Activated CD8-positive, alpha-beta memory T cell treated with anti-CD3 and anti-CD28 coated beads, Interleukin-2, amount 10 ng/mL, durations not matched to agents 7 days and 5 days (primary cell): ENCODE data around the gene SRC. TPM values are rescaled to one million over a fixed set of nuclear protein-coding genes. Genes with fewer than 3 reads are reported as not detected.
"Not testable (repeated sequence)": the region's sequence is repeated elsewhere in the genome, so short reads cannot be mapped to it uniquely, and the experiment has no call there.

Experiments
- ATAC-seq: fragments of 150-1000 bp; cut with Tn5 transposase; one replicate; pipeline ENCODE4 v1.10.0; 2021; ENCODE audit warnings: moderate library complexity
- CTCF ChIA-PET: fragments of 350-600 bp; sonication (Branson Sonifier 250); formaldehyde crosslinking; loops from one replicate; lab custom pipeline; 2021; ENCODE audit warnings: antibody characterized with exemption; lab: Charles Lee
- DNase-seq: peaks from one replicate; pipeline ENCODE4 v3.0.0-alpha.2; 2020
- H3K27ac Mint-ChIP-seq: one replicate; pipeline ENCODE4 v1.8.0; 2021; ENCODE audit warnings: mild to moderate bottlenecking, mixed read lengths
- H3K27me3 Mint-ChIP-seq: one replicate; pipeline ENCODE4 v1.8.0; 2021; ENCODE audit warnings: mixed read lengths
- H3K36me3 Mint-ChIP-seq: one replicate; pipeline ENCODE4 v1.8.0; 2021; ENCODE audit warnings: mild to moderate bottlenecking, mixed read lengths
- H3K4me1 Mint-ChIP-seq: one replicate; pipeline ENCODE4 v1.8.0; 2021; ENCODE audit warnings: mixed read lengths
- H3K4me3 Mint-ChIP-seq: one replicate; pipeline ENCODE4 v1.8.0; 2021; ENCODE audit warnings: mild to moderate bottlenecking, moderate library complexity, mixed read lengths
- H3K9me3 Mint-ChIP-seq: one replicate; pipeline ENCODE4 v1.8.0; 2022; ENCODE audit warnings: low read depth, mixed read lengths
- total RNA-seq, 2 experiments: library from RNA; stranded (reverse); gene quantifications; one replicate each; pipeline ENCODE4 v1.2.3, GENCODE V29; 2021

SRC gene
- total RNA-seq, 2 experiments from 2014 or later, result 1.9 to 3.6 TPM

- Mint-ChIP-seq H3K27ac (no peak overlapping the region), H3K36me3 (no peaks in the 10 kb centered on the region), H3K4me1 (no peaks in the 10 kb centered on the region), H3K9me3 (no peaks in the 10 kb centered on the region), H3K4me3 (no peak overlapping the region), H3K27me3 (no peaks in the 10 kb centered on the region)
- DNase-seq, result no peak
- CTCF ChIA-PET, result no interaction called here
- no peak for ATAC-seq
These were observed 16.4 kb downstream of the SRC start for GRCh38 chr20:37362231-37362792.

GRCh38 chr20:37362821-37363220 lies 16.9 kb downstream of the SRC start:
- DNase-seq, result no peak
- H3K4me3 Mint-ChIP-seq, result no peak overlapping the region
- no peaks in the 10 kb centered on the region for H3K4me1 Mint-ChIP-seq
- no peak overlapping the region for H3K27ac Mint-ChIP-seq
- no peaks in the 10 kb centered on the region for H3K9me3 Mint-ChIP-seq
- no peak for ATAC-seq
- CTCF ChIA-PET, result no interaction called here
- H3K27me3 Mint-ChIP-seq, result no peaks in the 10 kb centered on the region
- no peaks in the 10 kb centered on the region for H3K36me3 Mint-ChIP-seq

- no peak overlapping the region for H3K27ac Mint-ChIP-seq
- no peaks in the 10 kb centered on the region for H3K36me3 Mint-ChIP-seq
- no peaks in the 10 kb centered on the region for H3K9me3 Mint-ChIP-seq
- H3K27me3 Mint-ChIP-seq, result no peaks in the 10 kb centered on the region
- no peak for DNase-seq
- CTCF ChIA-PET, result no interaction called here
- no peak overlapping the region for H3K4me3 Mint-ChIP-seq
- no peak for ATAC-seq
- no peaks in the 10 kb centered on the region for H3K4me1 Mint-ChIP-seq
These were observed 17.5 kb downstream of the SRC start for GRCh38 chr20:37363221-37364012.

GRCh38 chr20:37364013-37364926 lies 18.3 kb downstream of the SRC start:
- ATAC-seq (no peak), DNase-seq (no peak)
- Mint-ChIP-seq H3K27me3 (no peaks in the 10 kb centered on the region), H3K4me1 (no peaks in the 10 kb centered on the region), H3K4me3 (no peak overlapping the region), H3K36me3 (no peaks in the 10 kb centered on the region), H3K9me3 (no peaks in the 10 kb centered on the region), H3K27ac (no peak overlapping the region)
- CTCF ChIA-PET, result no interaction called here

GRCh38 chr20:37364927-37365272 lies 19.0 kb downstream of the SRC start:
- DNase-seq (no peak), ATAC-seq (no peak)
- H3K27ac Mint-ChIP-seq, result no peak overlapping the region
- no peaks in the 10 kb centered on the region for H3K9me3 Mint-ChIP-seq
- no peaks in the 10 kb centered on the region for H3K27me3 Mint-ChIP-seq
- H3K36me3 Mint-ChIP-seq, result no peaks in the 10 kb centered on the region
- CTCF ChIA-PET, result interaction anchor here (1.0 kb wide), 1 partner anchor 20 kb away, joined by 3 read pairs; no protein-coding TSS in a partner anchor
- no peak overlapping the region for H3K4me3 Mint-ChIP-seq
- no peaks in the 10 kb centered on the region for H3K4me1 Mint-ChIP-seq

GRCh38 chr20:37365760-37366638 lies 20.1 kb downstream of the SRC start:
- CTCF ChIA-PET, result interaction anchor here (1.0 kb wide), 1 partner anchor 19 kb away, joined by 3 read pairs; no protein-coding TSS in a partner anchor
- no peaks in the 10 kb centered on the region for H3K36me3 Mint-ChIP-seq
- ATAC-seq, result no peak

GRCh38 chr20:37366743-37367142 lies 20.8 kb downstream of the SRC start:
- no peaks in the 10 kb centered on the region for H3K4me1 Mint-ChIP-seq
- DNase-seq, result no peak
- no peak for ATAC-seq
- no peak overlapping the region for H3K27ac Mint-ChIP-seq
- no peak overlapping the region for H3K4me3 Mint-ChIP-seq
- no peaks in the 10 kb centered on the region for H3K9me3 Mint-ChIP-seq
- CTCF ChIA-PET, result no interaction called here
- H3K36me3 Mint-ChIP-seq, result no peaks in the 10 kb centered on the region
- H3K27me3 Mint-ChIP-seq, result no peaks in the 10 kb centered on the region

More at GRCh38 chr20:37365760-37366638, 20.1 kb downstream of the SRC start:
- Mint-ChIP-seq H3K27ac (no peak overlapping the region), H3K4me3 (no peak overlapping the region), H3K9me3 (no peaks in the 10 kb centered on the region), H3K4me1 (no peaks in the 10 kb centered on the region), H3K27me3 (no peaks in the 10 kb centered on the region)
- DNase-seq, result no peak

GRCh38 chr20:37369846-37370245 lies 23.9 kb downstream of the SRC start:
- H3K4me3 Mint-ChIP-seq, result no peak overlapping the region

GRCh38 chr20:37371845-37372244 lies 25.9 kb downstream of the SRC start:
- not testable (repeated sequence) for H3K4me1 Mint-ChIP-seq, H3K9me3 Mint-ChIP-seq, H3K4me3 Mint-ChIP-seq, H3K27ac Mint-ChIP-seq, H3K27me3 Mint-ChIP-seq, DNase-seq, H3K36me3 Mint-ChIP-seq, ATAC-seq
- CTCF ChIA-PET, result interaction anchor here (2.1 kb wide), 1 partner anchor 11 kb away, joined by 4 read pairs; no protein-coding TSS in a partner anchor

More at GRCh38 chr20:37369846-37370245, 23.9 kb downstream of the SRC start:
- Mint-ChIP-seq H3K9me3 (no peaks in the 10 kb centered on the region), H3K4me1 (no peaks in the 10 kb centered on the region), H3K36me3 (no peaks in the 10 kb centered on the region), H3K27ac (no peak overlapping the region), H3K27me3 (no peaks in the 10 kb centered on the region)
- no peak for ATAC-seq
- no peak for DNase-seq
- CTCF ChIA-PET, result no interaction called here

- CTCF ChIA-PET, result interaction anchor here (2.1 kb wide), 1 partner anchor 11 kb away, joined by 4 read pairs; no protein-coding TSS in a partner anchor
- H3K36me3 Mint-ChIP-seq, result no peaks in the 10 kb centered on the region
- H3K4me1 Mint-ChIP-seq, result peaks cover 5% of the 10 kb centered on the region
- H3K27ac Mint-ChIP-seq, result no peak overlapping the region
- H3K9me3 Mint-ChIP-seq, result no peaks in the 10 kb centered on the region
- ATAC-seq (no peak), DNase-seq (no peak)
- H3K27me3 Mint-ChIP-seq, result no peaks in the 10 kb centered on the region
- H3K4me3 Mint-ChIP-seq, result no peak overlapping the region
These were observed 26.5 kb downstream of the SRC start for GRCh38 chr20:37372441-37372840.

GRCh38 chr20:37373020-37373598 lies 27.2 kb downstream of the SRC start:
- DNase-seq (no peak), ATAC-seq (no peak)
- no peaks in the 10 kb centered on the region for H3K9me3 Mint-ChIP-seq
- CTCF ChIA-PET, result interaction anchor here (2.1 kb wide), 1 partner anchor 12 kb away, joined by 4 read pairs; no protein-coding TSS in a partner anchor
- H3K36me3 Mint-ChIP-seq, result no peaks in the 10 kb centered on the region
- H3K27ac Mint-ChIP-seq, result no peak overlapping the region
- H3K4me3 Mint-ChIP-seq, result no peak overlapping the region
- no peaks in the 10 kb centered on the region for H3K27me3 Mint-ChIP-seq
- peaks cover 5% of the 10 kb centered on the region for H3K4me1 Mint-ChIP-seq

- CTCF ChIA-PET, result no interaction called here
- H3K36me3 Mint-ChIP-seq, result no peaks in the 10 kb centered on the region
- H3K9me3 Mint-ChIP-seq, result no peaks in the 10 kb centered on the region
These were observed 29.3 kb downstream of the SRC start for GRCh38 chr20:37375227-37375626.

More at GRCh38 chr20:37375227-37375626, 29.3 kb downstream of the SRC start:
- DNase-seq (no peak), ATAC-seq (no peak)
- Mint-ChIP-seq H3K27ac (no peak overlapping the region), H3K4me3 (no peak overlapping the region), H3K4me1 (peaks cover 5% of the 10 kb centered on the region), H3K27me3 (no peaks in the 10 kb centered on the region)
